HG03025 (cell line): Measurements from ENCODE around the gene CAPN7.
A peak's percentile ranks its signal among the peaks of the same experiment; 100 is the strongest.

Source experiments
- ATAC-seq: cut with Tn5 transposase; IDR thresholded peaks from one replicate; pipeline ENCODE4 v1.9.1; 2021; ENCODE audit warnings: mild to moderate bottlenecking, moderate library complexity; ENCODE audit not compliant: unreplicated experiment, low FRiP score

Gene CAPN7

DNA sequence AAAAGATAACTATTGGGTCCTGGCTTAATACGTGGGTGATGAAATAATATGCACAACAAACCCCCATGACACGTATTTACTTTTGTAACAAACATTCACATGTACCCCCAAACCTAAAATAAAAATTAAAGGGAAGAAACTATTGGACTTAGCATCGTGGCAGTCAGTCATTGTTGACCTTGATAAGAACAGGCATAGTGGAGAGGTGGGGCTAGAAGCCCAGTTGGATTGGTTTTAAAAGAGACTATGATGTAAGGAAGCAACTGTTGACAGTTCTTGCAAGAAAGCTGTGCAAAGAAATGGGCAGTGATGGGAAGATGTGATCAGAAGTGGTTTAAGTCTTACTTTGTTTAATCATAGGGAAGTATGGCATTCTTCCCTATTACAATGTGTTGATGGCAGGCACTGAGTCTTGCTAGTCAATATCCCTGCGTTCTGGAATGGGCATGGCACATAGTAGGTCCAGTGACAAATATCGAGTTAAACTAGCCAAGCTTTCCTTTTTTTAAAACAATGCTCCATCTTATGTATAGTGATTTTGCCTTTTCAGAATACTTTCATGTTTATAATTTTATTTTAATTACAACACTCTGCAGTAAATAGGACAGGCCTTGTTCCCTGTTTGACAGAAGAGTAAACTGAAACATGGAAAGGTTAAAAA is 37.9 kb downstream of the CAPN7 start:
- ATAC-seq: no peak

DNA sequence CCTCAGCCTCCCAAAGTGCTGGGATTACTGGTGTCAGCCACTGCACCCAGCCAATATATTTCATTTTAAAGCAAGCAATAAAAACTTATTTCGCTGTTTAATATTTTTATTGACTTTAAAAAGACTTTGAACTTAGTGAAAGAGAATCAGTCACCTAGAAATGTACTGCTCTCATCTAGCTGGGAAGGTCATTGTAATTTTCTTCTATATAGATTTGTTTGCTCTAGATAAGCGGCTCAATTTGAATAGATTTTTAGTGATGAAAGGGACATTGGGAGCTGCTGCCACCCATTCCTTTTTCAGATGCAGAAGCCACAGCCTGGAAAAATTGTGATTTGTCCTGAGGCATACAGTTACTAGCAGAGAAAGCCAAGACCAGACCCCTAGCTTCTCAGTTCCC is 40.1 kb downstream of the CAPN7 start:
- ATAC-seq: no peak

DNA sequence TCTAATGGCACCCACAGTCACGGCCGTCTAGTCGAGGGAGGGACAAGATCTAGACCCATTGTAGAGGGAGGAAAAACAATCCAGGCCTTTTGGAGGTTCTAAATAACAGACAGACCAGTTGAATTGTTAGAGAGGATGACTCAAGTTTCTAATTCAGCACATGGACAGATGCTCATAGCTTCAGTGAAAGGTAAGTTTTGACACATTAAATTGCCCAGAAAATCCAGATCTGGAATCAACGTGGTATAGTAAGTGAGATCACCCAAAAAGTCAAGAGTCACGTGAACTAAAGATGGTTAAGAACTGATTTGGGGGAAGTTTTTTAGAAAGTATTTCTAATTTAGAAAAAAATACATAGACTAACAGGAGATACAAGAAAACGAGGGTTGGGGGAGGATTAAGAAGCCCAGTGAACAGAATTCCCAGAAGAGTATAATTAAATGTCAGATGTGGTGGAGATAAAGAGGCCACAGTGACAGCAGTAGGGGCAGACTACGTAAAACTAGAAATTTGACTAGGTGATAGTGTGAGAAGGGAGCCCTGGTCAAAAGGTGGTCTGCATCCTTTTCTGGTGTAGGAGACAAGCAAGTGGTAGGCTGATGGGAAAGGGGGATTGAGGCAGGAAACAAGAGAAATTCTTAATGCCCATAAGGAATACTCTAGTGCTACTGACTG is 47.1 kb downstream of the CAPN7 start:
- no peak for ATAC-seq

DNA sequence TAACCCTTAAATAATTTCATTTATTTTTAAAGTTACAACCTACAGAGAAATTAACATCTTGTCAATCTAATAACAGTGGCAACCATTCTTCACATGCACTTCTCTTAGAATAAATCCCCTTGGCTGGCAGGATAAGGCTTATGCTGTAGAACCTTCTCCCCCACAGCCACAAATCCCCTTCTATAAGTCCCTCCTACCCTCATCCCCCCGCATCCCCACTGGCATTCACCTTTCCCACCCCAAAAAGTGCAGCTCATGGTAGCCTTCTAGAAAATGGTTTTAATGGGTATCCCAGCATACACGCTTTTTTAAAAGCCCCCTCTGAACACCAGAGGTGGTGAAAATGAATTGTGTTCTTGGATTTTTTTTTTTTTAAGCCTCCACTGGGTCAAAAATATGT is 49.2 kb downstream of the CAPN7 start:
- no peak for ATAC-seq

DNA sequence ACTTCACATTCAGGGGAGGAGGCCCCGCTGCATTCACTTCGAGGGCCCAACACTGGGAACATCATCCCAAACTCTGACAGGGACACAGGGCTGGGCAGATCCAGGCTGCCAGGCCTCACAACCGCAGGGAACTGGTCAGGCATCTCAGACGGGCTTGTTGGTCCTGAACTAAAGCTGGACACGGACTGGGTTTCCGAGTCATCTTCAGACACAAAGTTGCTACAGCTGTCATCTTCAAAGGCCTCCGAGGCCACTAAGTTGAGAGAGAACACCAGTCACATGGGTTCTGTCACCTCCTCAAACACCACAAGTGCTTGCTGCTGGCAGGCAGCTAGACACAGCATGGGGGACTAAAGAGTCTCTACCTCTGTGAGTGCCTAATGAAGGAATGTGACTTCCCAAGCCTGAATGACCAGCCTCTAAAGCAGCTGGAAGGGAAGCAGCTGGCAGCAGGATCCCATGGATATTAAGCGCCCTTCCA is 50.9 kb downstream of the CAPN7 start:
- no peak for ATAC-seq

DNA sequence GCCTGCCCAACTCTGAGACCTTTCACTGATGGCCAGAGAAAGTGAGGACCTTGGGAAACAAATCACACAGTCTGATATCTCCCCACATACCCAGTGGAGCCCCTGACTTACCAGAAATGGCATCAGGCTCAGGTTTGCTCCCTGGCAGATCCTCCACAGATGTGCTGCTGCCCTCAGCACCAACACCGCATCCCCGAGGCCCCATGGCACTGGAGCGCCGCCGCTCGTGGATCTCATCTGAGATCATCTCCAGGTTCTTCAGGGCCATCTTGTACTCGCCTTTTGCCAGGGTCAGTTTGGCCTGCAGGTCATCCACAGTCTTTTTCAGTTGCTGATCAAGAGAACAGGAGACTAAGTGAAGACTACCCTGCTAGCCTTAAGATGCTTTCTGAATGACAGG is 52.7 kb downstream of the CAPN7 start:
- ATAC-seq: no peak

DNA sequence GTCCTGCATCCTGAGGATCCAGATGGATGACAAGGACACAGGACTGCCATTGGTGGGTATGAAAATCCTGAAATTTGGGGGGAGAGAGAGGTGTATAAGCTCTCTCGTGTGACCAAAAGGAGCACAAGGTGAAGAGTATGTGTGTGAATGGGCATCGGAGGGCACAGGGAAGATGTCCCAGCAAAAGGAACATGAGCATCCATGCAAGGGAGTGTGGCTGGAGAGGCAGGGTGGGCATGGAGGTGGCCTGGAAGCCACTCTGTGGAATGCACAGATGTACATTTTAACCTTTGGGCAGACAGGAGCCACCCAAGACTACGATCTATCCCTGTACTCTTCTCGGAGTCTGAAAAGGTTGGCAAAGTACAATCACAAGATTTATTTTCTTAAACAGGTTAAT is 54.5 kb downstream of the CAPN7 start:
- no peak for ATAC-seq

DNA sequence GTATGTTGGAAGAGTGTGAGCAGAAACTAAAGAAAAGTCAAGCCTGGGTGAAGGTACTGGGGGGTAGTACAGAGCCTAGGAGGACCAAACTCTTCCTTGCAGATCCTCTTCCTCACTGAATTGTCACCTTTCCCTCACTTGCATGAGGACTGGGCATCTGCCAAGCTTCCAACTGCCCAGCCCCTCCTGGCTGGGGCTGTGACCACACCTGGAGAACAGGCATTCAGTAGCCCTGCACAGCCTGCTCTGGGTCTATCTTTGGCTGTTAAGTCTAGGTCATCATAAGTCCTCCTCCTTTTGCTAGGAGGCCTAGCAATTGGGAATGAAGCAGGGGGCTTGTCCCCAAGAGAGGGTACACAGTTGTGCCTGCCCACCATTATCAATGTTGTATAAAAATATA is 55.2 kb downstream of the CAPN7 start:
- no peak for ATAC-seq

DNA sequence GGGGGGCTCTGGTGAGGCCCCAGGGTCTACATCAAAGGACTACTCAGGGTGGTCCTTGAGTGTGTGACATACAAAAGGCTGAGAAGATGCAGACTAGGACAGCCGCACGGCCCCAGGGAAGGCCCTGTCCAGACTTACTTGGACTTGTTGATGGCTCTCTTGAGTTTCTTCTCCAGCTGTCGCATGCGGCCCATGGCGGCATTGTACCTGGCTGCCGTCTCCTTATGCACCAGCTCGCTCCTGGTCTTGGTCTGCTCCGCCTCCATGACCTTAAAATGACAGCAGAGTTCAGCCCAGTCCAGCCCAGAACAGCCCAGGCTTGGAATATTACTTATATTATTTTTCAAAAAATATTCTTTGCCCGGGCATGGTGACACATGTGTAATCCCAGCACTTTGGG is 56.0 kb downstream of the CAPN7 start:
- no peak for ATAC-seq

DNA sequence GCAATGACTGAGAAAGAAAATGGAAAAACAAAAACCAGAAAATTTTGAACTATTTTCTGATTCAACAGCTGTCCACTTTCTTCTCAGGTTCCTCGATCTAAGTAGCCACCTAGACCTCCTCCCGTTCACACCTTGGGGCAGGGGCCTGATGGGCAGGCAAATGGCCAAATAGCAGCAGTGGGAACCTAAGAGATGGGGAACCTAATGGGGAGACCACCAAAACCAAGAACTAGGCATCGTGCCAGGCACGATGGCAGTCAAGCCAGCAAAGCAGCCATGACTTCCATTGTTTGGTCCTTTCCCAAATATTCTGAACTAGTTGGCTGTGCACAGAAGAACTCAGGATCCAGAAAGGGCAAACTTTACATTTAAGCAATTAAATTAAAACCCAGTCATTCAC is 57.1 kb downstream of the CAPN7 start:
- ATAC-seq: no peak

DNA sequence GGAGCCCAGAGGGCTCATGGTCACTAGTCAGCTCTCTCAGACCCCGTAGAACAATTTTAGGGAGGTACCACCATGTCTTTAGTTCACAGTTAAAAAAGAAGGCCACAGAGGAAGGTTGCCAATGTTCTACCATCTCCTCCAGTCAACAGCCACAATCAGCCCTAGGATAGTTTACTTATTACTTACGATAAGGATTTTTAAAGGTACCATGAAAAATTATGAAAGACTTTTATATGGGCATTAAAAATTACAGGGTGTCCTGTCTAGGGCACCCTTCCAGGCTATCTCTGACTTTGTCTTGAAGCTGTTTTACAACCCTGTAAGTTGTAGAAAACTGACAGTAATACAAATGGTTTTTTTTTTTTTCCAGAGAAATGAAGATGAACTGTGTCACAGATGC is 57.9 kb downstream of the CAPN7 start:
- ATAC-seq: no peak

DNA sequence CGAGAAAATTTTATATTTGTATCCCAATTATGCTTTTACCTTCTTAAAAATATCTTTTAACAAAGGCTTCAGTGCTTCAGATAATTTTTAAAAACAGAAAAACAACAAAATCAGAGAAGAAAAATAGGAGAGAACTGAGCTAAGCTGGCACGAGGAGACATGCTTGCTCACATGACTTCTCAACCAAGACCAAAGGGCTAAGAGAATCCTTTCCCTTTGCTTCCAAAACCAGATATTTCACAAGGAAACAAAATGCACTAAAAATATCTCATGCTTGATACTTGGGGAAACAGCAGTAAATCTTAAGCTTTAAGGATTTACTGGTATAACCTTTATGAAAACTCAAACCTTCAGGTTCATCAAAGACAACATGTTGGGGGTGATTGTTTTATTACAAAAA is 58.4 kb downstream of the CAPN7 start:
- ATAC-seq: no peak

DNA sequence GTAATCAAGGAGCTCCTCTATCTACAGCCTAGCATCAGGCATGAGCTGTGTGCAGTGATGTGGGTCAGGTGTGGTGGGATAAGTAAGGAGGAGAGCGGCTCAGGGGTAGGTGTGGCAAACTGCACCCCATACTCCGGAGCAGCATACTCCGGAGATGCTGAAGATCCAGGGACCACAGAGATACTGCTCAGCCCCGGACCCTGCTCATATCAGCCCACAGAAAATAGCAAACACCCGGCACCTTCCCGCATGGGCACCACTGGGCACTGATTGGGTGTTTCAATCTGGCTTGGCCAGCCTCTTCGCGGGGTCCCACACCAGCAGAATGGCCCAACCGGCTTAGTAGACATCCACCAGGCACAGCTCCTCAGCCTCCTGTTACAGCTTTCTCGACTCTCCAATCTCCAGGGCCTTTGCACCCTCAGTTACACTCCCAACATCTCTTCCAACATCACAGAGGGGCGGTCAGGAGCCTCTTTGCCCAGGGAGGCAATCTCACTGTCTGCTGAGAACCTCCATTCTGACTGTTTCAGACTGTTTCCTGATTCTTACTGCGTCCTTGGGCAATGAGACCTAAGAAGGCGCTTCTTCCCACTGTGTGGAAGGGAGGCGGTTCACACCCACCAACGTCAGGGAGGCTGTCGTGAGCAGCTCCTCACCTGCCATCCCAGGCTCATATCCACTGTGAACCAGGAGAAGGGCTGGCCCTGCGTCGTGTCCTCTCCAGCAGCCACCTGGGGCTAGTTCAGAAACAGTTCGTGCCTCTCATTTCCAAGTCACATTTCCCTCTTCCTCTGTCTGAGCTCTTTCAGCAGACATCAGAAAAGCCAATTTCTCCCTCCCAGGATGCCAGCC is 59.8 kb downstream of the CAPN7 start:
- no peak for ATAC-seq

DNA sequence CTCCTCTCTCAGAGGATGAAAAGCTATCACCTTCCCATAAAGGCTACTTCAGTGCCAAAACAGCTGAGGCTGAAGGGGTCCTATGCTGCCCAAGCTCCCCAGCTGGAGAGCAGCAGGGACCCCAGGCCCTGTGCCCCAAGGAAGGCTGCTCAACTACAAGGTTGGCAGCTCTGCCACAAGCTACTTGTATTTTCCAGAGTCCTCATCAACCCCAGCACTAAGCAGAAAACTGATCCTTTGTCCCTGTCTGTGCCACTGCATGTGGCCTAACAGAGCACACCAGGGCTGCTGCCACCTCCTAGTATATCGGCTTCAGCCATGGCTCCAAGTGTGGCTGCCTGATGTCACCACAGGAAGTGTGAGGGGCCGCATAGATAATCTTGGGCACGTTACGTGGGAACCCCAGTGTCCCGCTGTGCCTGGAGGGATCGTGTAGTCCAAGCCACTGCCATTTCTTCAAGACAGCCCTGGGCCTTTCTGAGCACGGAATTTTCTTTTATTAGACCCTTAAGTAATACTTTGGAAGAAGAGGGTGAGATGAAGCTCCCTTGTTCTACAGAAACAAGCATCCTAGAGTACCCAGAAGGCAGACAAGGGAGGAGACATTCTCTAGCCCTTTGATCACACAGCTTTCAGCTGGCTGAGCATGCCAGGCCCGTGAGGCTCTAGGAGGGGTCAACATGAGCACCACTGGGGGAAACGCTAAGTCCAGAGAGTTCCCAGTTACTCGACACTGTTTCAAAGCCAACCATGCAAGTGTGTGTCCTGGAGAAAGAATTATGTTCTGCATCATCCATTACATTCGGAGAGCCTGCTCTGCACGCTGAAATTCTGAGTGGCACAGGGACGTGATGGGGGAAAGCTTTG is 60.7 kb downstream of the CAPN7 start:
- no peak for ATAC-seq

DNA sequence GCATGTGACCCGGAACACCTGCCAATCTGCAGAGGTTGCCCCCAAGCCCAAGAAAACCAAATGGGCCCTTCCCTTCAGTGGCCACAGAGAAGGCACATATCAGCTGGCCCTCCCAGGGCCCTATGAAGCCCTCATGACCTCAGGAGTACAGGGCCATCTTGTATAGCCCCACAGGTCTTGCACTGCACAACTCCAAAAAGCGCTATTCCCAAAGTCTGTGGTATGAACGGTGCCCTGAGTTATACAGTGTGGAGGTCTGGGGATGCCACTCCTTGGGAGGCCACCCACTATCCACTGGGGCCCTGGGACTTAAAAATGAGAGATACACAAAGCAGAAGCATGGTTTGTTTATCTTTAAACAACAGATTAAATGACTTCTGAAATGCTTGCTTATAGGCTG is 61.5 kb downstream of the CAPN7 start:
- ATAC-seq: no peak

DNA sequence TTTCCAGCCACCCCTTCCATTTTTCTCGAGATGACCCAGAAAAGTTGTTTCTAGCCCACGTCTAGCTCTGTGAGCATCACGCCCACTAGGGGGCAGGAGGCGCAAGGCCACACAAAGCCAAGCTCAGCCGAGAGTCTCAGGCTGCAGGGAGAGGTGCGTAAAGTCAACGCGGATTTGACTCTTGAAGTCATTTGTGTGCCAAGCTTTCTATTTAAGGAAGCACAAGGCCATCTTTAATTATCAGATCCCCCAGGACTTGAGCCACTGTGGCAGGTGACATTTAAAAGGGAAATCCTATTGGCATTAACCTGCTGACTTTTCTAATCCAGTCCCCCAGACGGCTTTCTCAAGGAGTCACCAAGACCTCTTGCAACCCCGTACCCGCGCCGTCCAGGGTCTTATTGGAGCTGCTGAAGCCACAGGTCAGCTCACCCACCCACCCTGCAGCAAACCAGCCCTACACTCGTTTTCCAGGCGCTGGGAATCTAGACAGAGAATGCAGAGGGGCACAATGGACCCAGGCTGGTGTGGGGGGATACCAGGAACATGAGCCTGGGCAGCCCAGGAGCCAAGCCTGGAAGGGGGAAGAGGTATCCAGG is 62.1 kb downstream of the CAPN7 start:
- no peak for ATAC-seq

DNA sequence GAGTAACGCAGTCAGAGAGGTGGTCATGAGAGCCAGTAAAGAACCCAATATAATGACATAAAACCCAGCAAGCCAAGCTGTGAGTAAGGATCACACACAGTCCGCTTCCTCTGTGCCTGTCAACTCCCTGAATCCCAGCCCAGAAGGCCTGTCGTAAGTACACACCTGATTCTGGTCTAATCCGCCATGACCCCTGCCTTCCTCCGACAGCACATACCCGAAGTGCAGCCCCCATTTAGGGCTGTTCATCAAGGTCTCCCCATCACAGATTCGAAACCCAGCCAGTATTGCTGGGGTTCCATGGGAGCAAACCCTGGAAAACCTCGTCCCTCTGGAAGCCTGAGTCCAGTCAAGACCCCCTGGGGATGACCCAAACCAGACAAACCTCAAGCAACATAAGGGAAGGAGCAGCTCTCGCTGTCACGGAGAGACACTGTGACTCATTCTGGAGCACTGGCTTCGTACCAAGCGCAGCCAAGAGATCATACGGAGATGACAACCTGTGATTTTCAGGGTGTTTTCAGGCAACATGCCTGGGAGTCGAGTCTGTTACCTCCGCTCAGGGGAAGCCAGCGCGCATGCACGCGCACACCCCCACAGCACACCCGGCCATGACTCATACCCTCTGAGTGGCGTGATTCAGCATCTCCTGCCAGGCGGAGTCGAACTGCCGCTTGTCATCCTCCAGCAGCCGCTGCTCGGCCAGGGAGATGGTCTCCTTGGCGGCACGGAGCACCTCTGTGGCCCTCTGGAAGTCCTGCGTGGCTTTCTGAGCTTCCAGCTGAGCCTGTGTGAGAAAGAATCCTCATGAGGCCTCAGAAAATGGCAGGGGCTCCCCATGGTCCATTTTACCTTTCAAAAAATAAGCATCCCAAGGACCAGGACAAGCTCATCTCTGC is 63.3 kb downstream of the CAPN7 start:
- no peak for ATAC-seq

DNA sequence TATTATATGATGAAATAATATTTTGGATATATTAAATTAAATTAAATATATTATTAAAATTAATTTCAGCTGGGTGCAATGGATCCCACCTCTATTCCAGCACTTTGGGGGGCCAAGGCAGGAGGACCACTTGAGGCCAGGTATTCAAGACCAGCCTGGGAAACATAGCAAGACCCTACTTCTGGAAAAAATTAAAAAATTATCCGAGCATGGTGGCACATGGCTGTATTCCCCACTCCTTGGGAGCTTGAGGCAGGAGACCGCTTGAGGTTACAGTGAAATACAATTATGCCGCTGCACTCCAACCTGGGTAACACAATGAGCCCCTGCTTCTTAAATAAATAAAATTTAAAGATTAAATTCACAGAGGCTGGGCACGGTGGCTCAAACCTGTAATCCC is 65.0 kb downstream of the CAPN7 start:
- ATAC-seq: no peak

DNA sequence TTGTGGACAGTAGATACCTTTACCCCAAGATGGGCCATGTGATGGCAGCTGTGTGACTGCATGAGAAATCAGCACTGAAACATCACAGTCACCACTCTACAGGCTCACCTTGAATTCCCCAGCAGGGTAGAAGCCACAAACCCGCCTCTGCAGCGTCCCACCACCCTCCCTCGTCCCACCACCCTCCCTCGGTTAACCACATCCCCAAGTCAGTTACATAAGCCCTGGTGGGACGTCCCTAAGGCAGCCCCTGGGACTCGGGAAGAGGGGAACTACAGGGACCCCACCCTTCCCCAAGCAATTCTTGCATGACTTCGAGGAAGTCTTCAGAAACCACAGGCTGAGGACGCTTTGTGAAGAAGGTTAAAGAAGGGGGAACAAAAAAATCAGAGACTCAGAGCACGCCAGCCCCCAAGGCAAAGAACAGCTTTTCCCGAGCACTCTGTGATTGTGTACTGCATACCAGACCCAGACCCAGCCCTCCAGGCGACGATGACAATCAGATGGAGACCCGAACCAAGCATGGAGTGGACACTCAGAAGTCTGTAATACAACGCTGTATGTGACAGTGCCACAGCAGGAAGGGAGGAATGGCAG is 65.8 kb downstream of the CAPN7 start:
- peak; percentile 47 for ATAC-seq
